GM03348 (cell line): Measurements from ENCODE around the gene PAXIP1.

ENCODE experiments used
- DNase-seq: peaks from one replicate; pipeline ENCODE4 v3.0.0; 2012; ENCODE audit warnings: low spot score

PAXIP1 gene

GRCh38 chr7:154994996-154995395 lies 7.9 kb downstream of the PAXIP1 start:
- no peak for DNase-seq

GRCh38 chr7:154990964-154991540 lies 11.9 kb downstream of the PAXIP1 start:
- no peak for DNase-seq

- DNase-seq = no peak
These were observed 15.4 kb downstream of the PAXIP1 start for GRCh38 chr7:154987571-154987970.

GRCh38 chr7:154986200-154986945 lies 16.6 kb downstream of the PAXIP1 start:
- no peak for DNase-seq

- DNase-seq = no peak
These were observed 17.7 kb downstream of the PAXIP1 start for GRCh38 chr7:154985230-154985629.

GRCh38 chr7:154984601-154985188 lies 18.2 kb downstream of the PAXIP1 start:
- DNase-seq = no peak

- DNase-seq = no peak
These were observed 24.9 kb downstream of the PAXIP1 start for GRCh38 chr7:154978017-154978416.

- DNase-seq = no peak
These were observed 25.7 kb downstream of the PAXIP1 start for GRCh38 chr7:154977250-154977649.

GRCh38 chr7:154976844-154977243 lies 26.1 kb downstream of the PAXIP1 start:
- DNase-seq = no peak

GRCh38 chr7:154975984-154976383 lies 26.9 kb downstream of the PAXIP1 start:
- DNase-seq = no peak

GRCh38 chr7:154973381-154973780 lies 29.5 kb downstream of the PAXIP1 start:
- no peak for DNase-seq

GRCh38 chr7:154968336-154969001 lies 34.5 kb downstream of the PAXIP1 start:
- no peak for DNase-seq

GRCh38 chr7:154967401-154967955 lies 35.4 kb downstream of the PAXIP1 start:
- no peak for DNase-seq

- DNase-seq = no peak
These were observed 37.9 kb downstream of the PAXIP1 start for GRCh38 chr7:154965014-154965413.

GRCh38 chr7:154960063-154960790 lies 42.7 kb downstream of the PAXIP1 start:
- no peak for DNase-seq

- DNase-seq = no peak
These were observed 46.5 kb downstream of the PAXIP1 start for GRCh38 chr7:154956427-154956826.

GRCh38 chr7:154953006-154953684 lies 49.8 kb downstream of the PAXIP1 start:
- DNase-seq = peak; percentile 36

GRCh38 chr7:154950960-154951359 lies 52.0 kb downstream of the PAXIP1 start:
- no peak for DNase-seq

GRCh38 chr7:154947604-154948003 lies 55.3 kb downstream of the PAXIP1 start:
- no peak for DNase-seq

- DNase-seq = no peak
These were observed 56.8 kb downstream of the PAXIP1 start for GRCh38 chr7:154946166-154946565.

GRCh38 chr7:154943906-154944305 lies 59.0 kb downstream of the PAXIP1 start:
- DNase-seq = no peak
